ENCODE results near the gene EPOP.
"Not testable (repeated sequence)": the region's sequence is repeated elsewhere in the genome, so short reads cannot be mapped to it uniquely, and the experiment has no call there.

Gene EPOP

DNA sequence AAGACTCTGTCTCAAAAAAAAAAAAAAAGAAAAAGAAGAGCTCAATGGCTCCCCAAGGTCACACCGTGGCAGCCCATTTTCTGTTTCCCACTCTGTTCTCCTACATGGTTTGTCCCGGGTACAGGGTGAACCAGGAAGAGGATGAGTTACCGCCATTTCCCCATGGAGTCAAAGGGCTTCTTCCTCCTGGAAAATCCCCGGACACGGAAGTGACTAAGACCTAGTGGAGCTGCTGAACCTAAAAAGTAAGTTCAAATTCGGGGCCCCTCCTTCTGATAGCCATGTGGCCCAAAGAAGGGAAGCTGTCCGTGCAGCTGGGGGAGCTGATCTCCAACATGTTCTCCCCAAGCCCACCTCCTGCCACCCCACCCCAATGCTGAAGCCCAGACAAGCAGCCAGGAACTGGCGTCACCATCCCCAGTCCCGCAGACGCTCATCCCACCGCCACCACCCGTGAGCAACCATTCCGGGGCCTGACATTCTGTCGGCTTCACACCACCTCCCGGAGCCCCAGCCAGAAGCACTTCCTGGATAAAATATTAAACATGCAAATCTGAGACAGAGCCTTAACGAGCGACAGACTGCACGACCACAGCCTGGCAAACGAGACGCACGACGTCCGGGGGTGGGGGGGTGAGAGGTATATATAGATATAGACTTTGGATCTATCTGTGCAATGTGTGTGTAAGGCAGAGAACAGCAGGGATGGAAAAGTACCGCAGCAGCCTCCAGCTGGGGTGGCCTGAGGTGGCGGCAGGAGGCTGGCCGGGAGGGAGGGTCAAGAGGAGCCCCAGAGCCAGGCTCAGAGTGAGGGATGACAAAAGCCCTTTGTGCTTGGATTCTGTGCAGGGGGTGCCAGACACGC lies 17.6 kb downstream of the EPOP start:
- no peak overlapping the region for H3K4me3 ChIP-seq (replicated peaks; ENCODE audit: low read depth, low read length)
- no peak for DNase-seq (ENCODE audit: low read depth)
- TF ChIP-seq, protein P1, sequence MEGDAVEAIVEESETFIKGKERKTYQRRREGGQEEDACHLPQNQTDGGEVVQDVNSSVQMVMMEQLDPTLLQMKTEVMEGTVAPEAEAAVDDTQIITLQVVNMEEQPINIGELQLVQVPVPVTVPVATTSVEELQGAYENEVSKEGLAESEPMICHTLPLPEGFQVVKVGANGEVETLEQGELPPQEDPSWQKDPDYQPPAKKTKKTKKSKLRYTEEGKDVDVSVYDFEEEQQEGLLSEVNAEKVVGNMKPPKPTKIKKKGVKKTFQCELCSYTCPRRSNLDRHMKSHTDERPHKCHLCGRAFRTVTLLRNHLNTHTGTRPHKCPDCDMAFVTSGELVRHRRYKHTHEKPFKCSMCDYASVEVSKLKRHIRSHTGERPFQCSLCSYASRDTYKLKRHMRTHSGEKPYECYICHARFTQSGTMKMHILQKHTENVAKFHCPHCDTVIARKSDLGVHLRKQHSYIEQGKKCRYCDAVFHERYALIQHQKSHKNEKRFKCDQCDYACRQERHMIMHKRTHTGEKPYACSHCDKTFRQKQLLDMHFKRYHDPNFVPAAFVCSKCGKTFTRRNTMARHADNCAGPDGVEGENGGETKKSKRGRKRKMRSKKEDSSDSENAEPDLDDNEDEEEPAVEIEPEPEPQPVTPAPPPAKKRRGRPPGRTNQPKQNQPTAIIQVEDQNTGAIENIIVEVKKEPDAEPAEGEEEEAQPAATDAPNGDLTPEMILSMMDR (IDR thresholded peaks at IDR 0.05; ENCODE audit: low read length, missing control alignments) = no peak

DNA sequence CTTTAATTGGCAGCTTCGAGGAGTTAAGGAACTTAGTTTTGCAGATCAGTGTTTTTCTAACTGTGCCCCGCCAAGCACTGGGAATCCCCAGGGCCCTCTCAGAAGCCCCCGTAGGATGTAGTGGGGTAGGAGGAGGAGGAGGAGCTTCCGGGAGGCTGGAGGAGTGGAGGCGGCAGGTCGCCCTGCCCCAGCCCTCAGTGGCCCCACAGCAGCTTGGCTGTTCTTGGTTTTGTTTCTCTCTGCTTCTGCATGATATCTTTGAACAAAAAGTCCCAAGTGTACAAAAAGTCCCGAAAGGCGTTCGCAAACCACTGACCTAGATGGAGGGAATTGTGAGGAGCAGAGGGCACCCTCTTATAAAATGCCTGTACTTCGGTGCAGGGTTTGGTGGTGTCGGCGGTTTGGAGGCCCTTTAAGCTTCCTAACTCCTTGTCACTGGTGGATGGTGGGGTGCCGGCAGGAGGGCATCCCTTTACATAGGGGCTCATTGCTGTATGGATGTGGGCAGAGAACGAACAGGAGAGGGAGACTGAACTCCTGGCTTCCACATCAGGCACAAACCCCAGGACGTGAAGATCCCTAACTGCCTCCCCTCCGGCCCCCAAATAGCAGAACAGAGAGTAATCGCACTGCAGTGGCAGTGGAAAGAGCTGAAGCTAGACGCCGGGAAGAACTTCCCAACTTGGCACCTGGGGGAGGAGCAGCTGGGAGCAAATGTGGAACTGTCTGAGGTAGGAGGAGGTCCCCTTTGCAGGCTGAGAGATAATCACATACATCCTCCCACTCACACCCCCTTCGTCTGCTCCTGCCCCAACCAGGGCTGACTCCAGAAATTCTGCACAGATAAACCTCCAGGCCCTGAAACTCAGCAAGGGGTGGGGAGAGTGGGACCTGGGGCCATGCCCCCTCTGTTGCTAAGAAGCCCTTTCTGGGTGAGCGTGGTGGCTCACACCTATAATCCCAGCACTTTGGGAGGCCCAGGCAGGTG lies 20.1 kb downstream of the EPOP start:
- TF ChIP-seq, protein P1 (IDR thresholded peaks at IDR 0.05; ENCODE audit: low read length, missing control alignments) = no peak
- no peak for DNase-seq (ENCODE audit: low read depth)
- no peak overlapping the region for H3K4me3 ChIP-seq (replicated peaks; ENCODE audit: low read depth, low read length)

DNA sequence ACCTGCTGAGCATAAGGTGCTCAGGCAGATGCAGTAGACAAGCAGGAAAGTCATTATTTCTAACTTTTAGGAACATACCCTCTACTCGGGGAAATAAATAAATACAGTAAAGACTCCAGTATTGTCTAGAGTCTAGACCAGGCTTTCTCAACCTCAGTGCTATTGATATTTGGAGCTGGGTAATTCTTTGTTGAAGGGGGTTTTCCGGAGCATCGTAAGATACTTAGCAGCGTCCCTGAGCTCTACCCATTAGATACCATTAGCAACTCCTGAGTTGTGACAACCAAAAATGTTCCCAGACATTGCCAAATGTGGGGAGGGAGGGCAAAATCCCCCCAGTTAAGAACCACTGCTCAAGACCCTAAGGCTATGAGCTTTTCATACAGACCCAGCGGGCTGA lies 21.1 kb downstream of the EPOP start:
- H3K4me3 ChIP-seq (replicated peaks; ENCODE audit: low read depth, low read length) = no peak overlapping the region
- no peak for DNase-seq (ENCODE audit: low read depth)
- TF ChIP-seq, protein P1 (IDR thresholded peaks at IDR 0.05; ENCODE audit: low read length, missing control alignments) = no peak

DNA sequence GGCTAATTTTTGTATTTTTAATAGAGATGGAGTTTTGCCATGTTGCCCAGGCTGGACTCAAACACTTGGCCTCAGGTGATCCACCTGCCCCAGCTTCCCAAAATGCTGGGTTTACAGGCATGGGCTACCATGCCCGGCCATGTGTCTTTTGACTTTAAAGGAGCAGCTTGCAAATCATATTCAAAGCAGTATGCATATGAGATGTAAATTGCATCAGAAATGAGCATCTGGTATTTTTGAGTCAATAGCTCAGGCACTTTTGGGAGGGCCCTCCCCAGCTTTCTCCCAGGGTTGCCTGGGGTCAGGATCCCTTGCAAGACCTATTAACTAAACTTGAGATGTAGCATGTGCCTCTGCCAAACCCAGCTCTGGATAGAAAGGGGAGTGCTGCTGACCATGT lies 21.5 kb downstream of the EPOP start:
- TF ChIP-seq, protein P1 (IDR thresholded peaks at IDR 0.05; ENCODE audit: low read length, missing control alignments) = no peak
- no peak overlapping the region for H3K4me3 ChIP-seq (replicated peaks; ENCODE audit: low read depth, low read length)
- DNase-seq (ENCODE audit: low read depth) = no peak

DNA sequence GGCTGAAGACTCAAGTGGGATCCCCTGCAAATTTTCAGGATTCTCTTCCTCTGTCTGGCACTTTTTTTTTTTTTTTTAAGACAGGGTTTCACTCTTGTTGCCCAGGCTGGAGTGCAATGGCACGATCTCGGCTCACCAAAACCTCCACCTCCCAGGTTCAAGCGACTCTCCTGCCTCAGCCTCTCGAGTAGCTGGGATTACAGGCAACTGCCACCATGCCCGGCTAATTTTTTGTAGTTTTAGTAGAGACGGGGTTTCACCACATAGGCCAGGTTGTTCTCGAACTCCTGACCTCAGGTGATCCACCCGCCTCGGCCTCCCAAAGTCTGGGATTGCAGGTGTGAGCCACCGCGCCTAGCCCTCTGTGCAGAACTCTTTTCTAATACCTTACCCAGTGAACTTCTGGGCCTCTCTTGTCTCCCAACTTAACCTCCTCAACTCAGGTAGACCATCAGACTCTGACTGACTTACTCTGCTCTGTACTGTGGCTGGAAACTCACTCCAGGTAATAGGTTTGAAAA lies 24.0 kb downstream of the EPOP start:
- not testable (repeated sequence) for DNase-seq (ENCODE audit: low read depth); H3K4me3 ChIP-seq (replicated peaks; ENCODE audit: low read depth, low read length)

DNA sequence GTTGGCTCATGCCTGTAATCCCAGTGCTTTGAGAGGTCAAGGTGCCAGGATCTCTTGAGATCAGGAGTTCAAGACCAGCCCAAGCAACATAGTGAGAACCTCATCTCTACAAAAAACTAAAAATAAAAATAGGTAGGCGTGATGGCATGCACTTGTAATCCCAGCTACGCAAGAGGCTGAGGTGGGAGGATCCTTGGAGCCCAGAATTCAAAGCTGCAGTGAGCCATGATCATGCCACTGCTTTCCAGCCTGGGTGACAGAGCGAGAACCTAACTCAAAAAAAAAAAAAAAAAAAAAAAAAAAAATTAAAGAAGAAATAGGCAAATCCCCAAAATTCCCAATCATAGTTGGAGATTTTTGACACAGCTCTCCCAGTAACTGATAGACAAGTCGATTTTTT lies 36.8 kb downstream of the EPOP start:
- DNase-seq (ENCODE audit: low read depth) = no peak
- TF ChIP-seq, protein P1 (IDR thresholded peaks at IDR 0.05; ENCODE audit: low read length, missing control alignments) = no peak
- no peak overlapping the region for H3K4me3 ChIP-seq (replicated peaks; ENCODE audit: low read depth, low read length)

DNA sequence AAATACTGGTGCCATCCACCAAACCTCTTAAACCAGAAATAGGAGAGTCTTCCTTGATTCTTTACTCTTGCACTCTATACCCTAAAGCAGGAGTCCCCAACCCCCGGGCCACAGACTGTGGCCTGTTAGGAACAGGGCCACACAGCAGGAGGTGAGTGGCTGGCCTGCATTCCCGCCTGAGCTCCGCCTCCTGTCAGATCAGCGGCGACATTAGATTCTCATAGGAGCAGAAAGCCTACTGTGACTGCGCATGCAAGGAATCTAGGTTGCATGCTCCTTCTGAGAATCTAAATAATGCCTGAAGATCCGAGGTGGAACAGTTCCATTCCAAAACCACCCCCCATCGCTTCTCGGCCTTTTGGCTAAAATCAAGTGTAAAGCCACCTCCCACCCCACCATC lies 38.7 kb downstream of the EPOP start:
- DNase-seq (ENCODE audit: low read depth) = no peak
- H3K4me3 ChIP-seq (replicated peaks; ENCODE audit: low read depth, low read length) = no peak overlapping the region
- TF ChIP-seq, protein P1 (IDR thresholded peaks at IDR 0.05; ENCODE audit: low read length, missing control alignments) = no peak
